HCT116 (cell line): Measurements from ENCODE around the gene GOLGA5. TPM values are rescaled to one million over a fixed set of nuclear protein-coding genes. Genes with fewer than 3 reads are reported as not detected.

Experiments
- ATAC-seq: fragments of 200-7000 bp; cut with Tn5 transposase; 2 replicates; pipeline ENCODE4 v1.9.1; 2020; ENCODE audit warnings: mild to moderate bottlenecking, moderate library complexity
- BruUV-seq: library from RNA; stranded (reverse); fragments of 400-500 nt; replicated peaks from 2 replicates; lab custom pipeline; 2021; lab: Mats Ljungman, UMichigan
- CTCF ChIA-PET: fragments of 300-600 bp; sonication (Branson Sonifier 250); formaldehyde crosslinking; loops from one replicate; lab custom pipeline; 2021; ENCODE audit warnings: antibody characterized with exemption; lab: Charles Lee
- POLR2A ChIA-PET: fragments of 300-600, 350-600 bp; sonication (Branson Sonifier 250); formaldehyde crosslinking; loops from one replicate; lab custom pipeline; 2021; ENCODE audit warnings: antibody characterized with exemption; lab: Charles Lee
- RAD21 ChIA-PET, 2 experiments: fragments of 300-600 bp; sonication (Branson Sonifier 250); formaldehyde crosslinking; loops; one replicate each; lab custom pipeline; 2023; ENCODE audit warnings: low total read pairs in 2 of 2; ENCODE audit not compliant: uncharacterized antibody in 2 of 2, unreplicated experiment in 2 of 2, low non-redundant PET in 1 of 2; lab: Charles Lee
- DNase-seq: peaks from one replicate; pipeline ENCODE4 v3.0.0-alpha.2; 2010; ENCODE audit warnings: low read depth, low spot score
- H2AFZ ChIP-seq: fragments of 200-600 bp; shearing (Covaris generic), sonication (generic); 2 replicates; pipeline ENCODE4 v1.6.1; 2017; ENCODE audit warnings: low read depth, mixed run types, mixed read lengths, antibody characterized with exemption, low read length; ENCODE audit not compliant: poor library complexity, severe bottlenecking
- H3K27ac ChIP-seq: 2 replicates; pipeline ENCODE4 v1.5.1; 2012; ENCODE audit warnings: low read depth, low read length
- H3K27me3 ChIP-seq: fragments of 200-600 bp; sonication (generic); 2 replicates; pipeline ENCODE4 v1.6.1; 2016; ENCODE audit warnings: mixed run types, low read length, mixed read lengths; ENCODE audit not compliant: insufficient read depth
- H3K36me3 ChIP-seq, 2 experiments: fragments of 200-500 bp in 1 of 2; fragments of 200-600 bp in 1 of 2; sonication (Bioruptor generic) in 1 of 2; sonication (generic) in 1 of 2; 2 replicates each; pipeline versions ENCODE4 v1.5.1 to v1.6.1; 2014 to 2016; ENCODE audit warnings: low read length in 2 of 2, inconsistent platforms in 1 of 2, mixed read lengths in 1 of 2, mixed run types in 1 of 2; ENCODE audit not compliant: insufficient read depth in 2 of 2, control insufficient read depth in 1 of 2
- H3K4me1 ChIP-seq, 2 experiments: fragments of 200-600 bp in 1 of 2; sonication (generic) in 1 of 2; 2 replicates each; pipeline versions ENCODE4 v1.5.1 to v1.6.1; 2012 to 2017; ENCODE audit warnings: low read length in 2 of 2, inconsistent platforms in 1 of 2, mild to moderate bottlenecking in 1 of 2, mixed read lengths in 1 of 2, mixed run types in 1 of 2, moderate library complexity in 1 of 2; ENCODE audit not compliant: insufficient read depth in 2 of 2, control insufficient read depth in 1 of 2
- H3K4me2 ChIP-seq: fragments of 200-600 bp; sonication (generic); 2 replicates; pipeline ENCODE4 v1.6.1; 2017; ENCODE audit warnings: mixed run types, low read length, mixed read lengths
- H3K4me3 ChIP-seq, 2 experiments: fragments of 200-600 bp in 1 of 2; sonication (generic) in 1 of 2; replicated peaks in 1 of 2; 2 replicates each; pipeline ENCODE4 v1.5.1; 2011 to 2016; ENCODE audit warnings: low read length in 2 of 2, control low read depth in 1 of 2, low read depth in 1 of 2, mild to moderate bottlenecking in 1 of 2, mixed read lengths in 1 of 2, mixed run types in 1 of 2
- H3K79me2 ChIP-seq: fragments of 200-600 bp; sonication (generic); 2 replicates; pipeline ENCODE4 v1.6.1; 2017; ENCODE audit warnings: mild to moderate bottlenecking, mixed run types, low read length, moderate library complexity, mixed read lengths; ENCODE audit not compliant: insufficient read depth
- H3K9ac ChIP-seq: fragments of 200-600 bp; sonication (generic); 2 replicates; pipeline ENCODE4 v1.6.1; 2016; ENCODE audit warnings: low read length, mixed read lengths
- H3K9me2 ChIP-seq: fragments of 200-600 bp; sonication (generic), shearing (Covaris generic); 2 replicates; pipeline ENCODE4 v1.6.1; 2017; ENCODE audit warnings: mixed run types, mild to moderate bottlenecking, moderate library complexity; ENCODE audit not compliant: insufficient read depth
- H3K9me3 ChIP-seq, 2 experiments: fragments of 200-500 bp in 1 of 2; fragments of 200-600 bp in 1 of 2; sonication (Bioruptor generic) in 1 of 2; sonication (generic) in 1 of 2; 2 replicates each; pipeline ENCODE4 v1.6.1; 2014 to 2017; ENCODE audit warnings: low read length in 2 of 2, mixed read lengths in 2 of 2, inconsistent platforms in 1 of 2, low read depth in 1 of 2, mild to moderate bottlenecking in 1 of 2, mixed run types in 1 of 2, moderate library complexity in 1 of 2; ENCODE audit not compliant: control insufficient read depth in 1 of 2, insufficient read depth in 1 of 2
- H4K20me1 ChIP-seq: fragments of 200-600 bp; sonication (generic), shearing (Covaris generic); 2 replicates; pipeline ENCODE4 v1.6.1; 2017; ENCODE audit warnings: mixed run types, mild to moderate bottlenecking, moderate library complexity; ENCODE audit not compliant: insufficient read depth
- ATF3 ChIP-seq: IDR thresholded peaks from 2 replicates; pipeline ENCODE4 v1.6.1; 2012
- CBX3 ChIP-seq: IDR thresholded peaks from 2 replicates; pipeline ENCODE4 v1.6.1; 2012; ENCODE audit warnings: low read depth
- ELF1 ChIP-seq: IDR thresholded peaks from 2 replicates; pipeline ENCODE4 v1.6.1; 2012; ENCODE audit warnings: low read depth, borderline replicate concordance
- EZH2 ChIP-seq: fragments of 200-600 bp; sonication (generic); IDR thresholded peaks from 2 replicates; pipeline ENCODE4 v1.6.1; 2017; ENCODE audit warnings: antibody characterized with exemption, mixed run types
- FOSL1 ChIP-seq: IDR thresholded peaks from 2 replicates; pipeline ENCODE4 v1.6.1; 2012; ENCODE audit warnings: low read depth
- JUND ChIP-seq: IDR thresholded peaks from 2 replicates; pipeline ENCODE4 v1.6.1; 2012
- MAX ChIP-seq: IDR thresholded peaks from 2 replicates; pipeline ENCODE4 v1.6.1; 2012
- POLR2AphosphoS5 ChIP-seq: IDR thresholded peaks from 2 replicates; pipeline ENCODE4 v1.6.1; 2011; ENCODE audit warnings: mild to moderate bottlenecking, low read depth, low read length, moderate library complexity
- REST ChIP-seq: IDR thresholded peaks from 2 replicates; pipeline ENCODE4 v1.6.1; 2012; ENCODE audit warnings: low read depth
- TCF7L2 ChIP-seq: IDR thresholded peaks from 2 replicates; pipeline ENCODE4 v1.7.0; 2011; ENCODE audit warnings: borderline replicate concordance, inconsistent platforms; ENCODE audit not compliant: insufficient read depth, insufficient read length; ENCODE audit errors: extremely low read depth
- YY1 ChIP-seq: IDR thresholded peaks from 2 replicates; pipeline ENCODE4 v1.6.1; 2011; ENCODE audit warnings: low read length, low read depth, moderate library complexity, mild to moderate bottlenecking; ENCODE audit not compliant: insufficient replicate concordance; ENCODE audit errors: extremely low read depth
- ZFX ChIP-seq: fragments of 450-650 bp; IDR thresholded peaks from 2 replicates; pipeline ENCODE4 v1.6.1; 2017
- ZNF274 ChIP-seq: fragments of 200-500 bp; sonication (Bioruptor generic); IDR thresholded peaks from 2 replicates; pipeline ENCODE4 v1.6.1; 2014; ENCODE audit warnings: mild to moderate bottlenecking, low read depth, low read length, inconsistent platforms
- intact Hi-C: fragments of 100-400 bp; cut with micrococcal nuclease; formaldehyde crosslinking; loops from 2 replicates; pipeline ENCODE4 v1.10.0; 2022
- total RNA-seq: library from RNA; stranded (reverse); gene quantifications from one replicate; pipeline ENCODE4 v1.2.1, GENCODE V29; 2021; ENCODE audit not compliant: unreplicated experiment

GOLGA5 gene
- total RNA-seq, 1 experiment from 2014 or later: 24.4 TPM

- H3K4me3 ChIP-seq: peak overlapping the region; percentile 31 to 55
- no peaks in the 10 kb centered on the region for H3K36me3 ChIP-seq
- H3K4me1 ChIP-seq: peaks cover 10 to 39% of the 10 kb centered on the region in 2 experiments
- H3K9ac ChIP-seq: peak overlapping the region; percentile 51
- H3K9me2 ChIP-seq: no peaks in the 10 kb centered on the region
- ATAC-seq: peak; percentile 61
- TF ChIP-seq EZH2 (no peak), ZFX (no peak), ATF3 (no peak), ZNF274 (no peak), TCF7L2 (no peak), FOSL1 (0 out of 2 replicates have a peak, but pooled peaks have one; percentile 18), MAX (peak; percentile 19; the same call in 1 of the 2 replicates), CBX3 (0 out of 2 replicates have a peak, but pooled peaks have one; percentile 1), REST (no peak), JUND (peak; percentile 37; the same call in 1 of the 2 replicates), POLR2AphosphoS5 (no peak), YY1 (peak; percentile 82), ELF1 (no peak)
- TF ChIP-seq, all 23 proteins: peak for 5
- Histone ChIP-seq H3K4me2 (peak overlapping the region; percentile 86), H4K20me1 (no peaks in the 10 kb centered on the region), H3K79me2 (no peaks in the 10 kb centered on the region), H3K9me3 (no peaks in the 10 kb centered on the region), H2AFZ (peak overlapping the region; percentile 89), H3K27me3 (no peaks in the 10 kb centered on the region), H3K27ac (peak overlapping the region; percentile 54)
- POLR2A ChIA-PET: interaction anchor here (3.0 kb wide), 1 partner anchor 12 kb away, joined by 19 read pairs; the partner anchor contains the start of gene LGMN
- BruUV-seq: TSS peak; percentile 59
- no peak for DNase-seq
- RAD21 ChIA-PET: no interaction called here
- intact Hi-C loops: no loop called here
- CTCF ChIA-PET: interaction anchor here (0.9 to 1.1 kb wide), 2 partner anchors 11 to 24 kb away, joined by 3 to 5 read pairs; partner anchors contain the start of gene LGMN
Observed at GRCh38 chr14:92759679-92760523, 34.2 kb upstream of the GOLGA5 start.
